COLO829 (cell line): ENCODE data around the gene SDR39U1.
A peak's percentile ranks its signal among the peaks of the same experiment; 100 is the strongest.
"Not testable (repeated sequence)": the region's sequence is repeated elsewhere in the genome, so short reads cannot be mapped to it uniquely, and the experiment has no call there.

ENCODE experiments used
- DNase-seq: peaks from one replicate; pipeline ENCODE4 v3.0.0; 2012; ENCODE audit warnings: low spot score

The SDR39U1 gene, protein sequence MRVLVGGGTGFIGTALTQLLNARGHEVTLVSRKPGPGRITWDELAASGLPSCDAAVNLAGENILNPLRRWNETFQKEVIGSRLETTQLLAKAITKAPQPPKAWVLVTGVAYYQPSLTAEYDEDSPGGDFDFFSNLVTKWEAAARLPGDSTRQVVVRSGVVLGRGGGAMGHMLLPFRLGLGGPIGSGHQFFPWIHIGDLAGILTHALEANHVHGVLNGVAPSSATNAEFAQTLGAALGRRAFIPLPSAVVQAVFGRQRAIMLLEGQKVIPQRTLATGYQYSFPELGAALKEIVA

DNA sequence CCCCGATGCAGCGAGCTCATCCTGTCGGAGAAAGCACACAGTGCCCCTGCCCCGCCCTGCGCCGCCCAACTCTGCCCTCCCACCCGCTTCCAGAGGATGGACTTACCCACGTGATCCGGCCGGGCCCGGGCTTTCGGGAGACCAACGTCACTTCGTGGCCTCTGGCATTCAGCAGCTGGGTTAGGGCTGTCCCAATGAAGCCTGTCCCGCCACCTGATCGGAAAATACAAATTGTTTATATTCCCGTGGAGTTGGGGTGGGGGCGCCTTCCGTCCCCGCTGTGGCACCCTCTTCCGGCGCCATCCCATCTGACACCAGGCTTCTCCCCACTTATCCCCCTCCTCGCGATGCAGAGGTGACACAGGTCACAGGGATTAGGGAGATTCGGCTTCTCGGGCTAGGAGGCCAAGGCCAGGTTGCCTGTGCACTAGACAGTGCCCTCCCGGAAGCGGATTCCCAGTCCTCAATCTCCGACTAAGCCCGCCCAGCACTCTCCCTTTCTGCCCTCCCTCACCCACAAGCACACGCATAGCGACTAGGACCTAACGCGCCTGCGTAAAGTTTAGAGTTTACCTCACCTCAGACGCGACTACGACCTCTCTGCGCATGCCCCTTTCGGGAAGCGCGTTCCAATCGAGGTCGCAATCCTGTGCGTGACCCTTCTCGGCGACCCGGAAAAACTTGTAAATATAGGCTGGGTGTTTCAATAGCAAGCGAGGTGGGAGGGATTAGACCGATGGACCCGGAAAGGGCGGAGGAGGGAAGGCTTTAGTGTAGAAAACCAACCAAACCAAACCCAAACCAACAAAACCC lies at the start of gene SDR39U1:
Gene SDR39U1, minus strand, starts transcription at position 537 of the 813 bp plus-strand sequence. Its CDS starts 7 bp downstream, at position 530.
- peak; percentile 100 for DNase-seq

DNA sequence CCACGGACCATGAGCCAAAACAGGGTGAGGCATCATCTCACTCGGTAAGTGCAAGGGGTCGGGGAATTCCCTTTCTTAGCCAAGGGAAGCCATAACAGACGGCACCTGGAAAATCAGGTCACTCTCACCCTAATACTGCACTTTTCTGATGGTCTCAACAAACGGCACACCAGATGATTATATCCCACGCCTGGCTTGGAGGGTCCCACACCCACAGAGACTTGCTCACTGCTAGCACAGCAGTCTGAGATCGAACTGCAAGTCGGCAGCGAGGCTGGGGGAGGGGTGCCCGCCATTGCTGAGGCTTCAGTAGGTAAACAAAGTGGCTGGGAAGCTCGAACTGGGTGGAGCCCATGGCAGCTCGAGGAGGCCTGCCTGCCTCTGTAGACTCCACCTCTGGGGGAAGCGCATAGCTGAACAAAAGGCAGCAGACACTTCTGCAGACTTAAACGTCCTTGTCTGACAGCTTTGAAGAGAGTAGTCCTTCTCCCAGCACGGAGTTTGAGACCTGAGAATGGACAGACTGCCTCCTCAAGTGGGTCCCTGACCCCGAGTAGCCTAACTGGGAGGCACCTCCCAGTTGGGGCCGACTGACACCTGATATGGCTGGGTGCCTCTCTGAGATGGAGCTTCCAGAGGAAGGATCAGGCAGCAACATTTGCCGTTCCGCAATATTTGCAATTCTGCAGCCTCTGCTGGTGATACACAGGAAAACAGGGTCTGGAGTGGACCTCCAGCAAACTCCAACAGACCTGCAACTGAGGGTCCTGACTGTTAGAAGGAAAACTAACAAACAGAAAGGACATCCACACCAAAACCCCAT lies 49.2 kb upstream of the SDR39U1 start:
- DNase-seq: not testable (repeated sequence)

DNA sequence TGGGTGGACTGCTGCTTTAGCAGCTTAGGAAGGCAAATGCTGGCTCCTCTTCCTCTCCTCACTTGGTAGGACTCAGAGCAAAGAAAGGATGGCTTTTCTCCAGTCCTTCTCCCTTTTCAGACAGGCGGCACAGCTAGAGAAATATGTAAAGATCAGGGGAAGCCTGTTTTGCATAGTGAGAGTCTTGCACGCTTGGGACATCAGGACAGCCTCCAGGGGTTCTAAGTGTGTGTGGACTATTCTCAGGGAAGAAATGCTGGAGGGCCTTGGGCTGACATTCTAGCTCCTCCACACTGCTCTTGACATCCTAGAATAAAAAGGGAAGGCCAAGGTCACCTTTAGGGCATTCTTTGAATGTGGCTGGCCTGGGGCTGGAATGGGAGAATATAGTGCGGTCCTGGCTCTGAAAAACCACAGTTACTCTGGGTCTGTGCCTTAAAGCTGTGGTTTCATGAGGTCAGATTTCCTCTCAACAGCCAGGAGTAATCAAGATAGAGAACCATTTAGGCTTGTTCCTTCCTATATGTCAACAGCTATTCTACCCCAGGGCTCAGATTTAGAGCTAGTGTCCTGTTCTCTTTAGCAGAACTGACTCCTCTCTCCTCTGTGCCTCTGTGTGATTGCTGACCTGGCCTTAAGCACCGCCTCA lies 41.2 kb upstream of the SDR39U1 start:
- DNase-seq: peak; percentile 18

DNA sequence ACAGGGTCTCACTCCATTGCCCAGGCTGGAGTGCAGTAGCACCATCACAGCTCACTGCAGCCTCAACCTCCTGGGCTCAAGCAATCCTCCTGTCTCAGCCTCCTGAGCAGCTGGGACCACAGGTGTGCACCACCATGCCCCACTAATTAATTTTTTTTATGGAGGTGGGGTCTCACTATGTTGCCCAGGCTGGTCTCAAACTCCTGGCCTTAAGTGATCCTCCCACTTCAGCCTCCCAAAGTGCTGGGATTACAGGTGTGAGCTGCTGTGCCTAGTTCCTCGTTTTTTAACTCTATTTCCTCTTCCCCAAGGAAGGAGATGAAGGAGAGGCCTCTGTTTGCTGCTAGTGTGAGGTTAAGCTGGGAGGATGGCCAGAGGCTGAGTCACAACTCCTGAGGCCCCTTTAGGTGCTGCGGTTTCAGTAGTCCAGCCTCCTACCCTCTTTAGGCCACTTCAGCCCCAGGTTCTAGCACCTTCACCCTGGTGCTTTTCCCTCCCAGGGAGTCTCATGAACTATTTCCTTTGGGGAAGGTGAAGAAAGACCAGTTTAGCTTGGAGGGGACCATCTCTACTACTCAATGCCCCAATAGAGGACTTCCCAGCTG lies 40.2 kb upstream of the SDR39U1 start:
- DNase-seq: not testable (repeated sequence)

DNA sequence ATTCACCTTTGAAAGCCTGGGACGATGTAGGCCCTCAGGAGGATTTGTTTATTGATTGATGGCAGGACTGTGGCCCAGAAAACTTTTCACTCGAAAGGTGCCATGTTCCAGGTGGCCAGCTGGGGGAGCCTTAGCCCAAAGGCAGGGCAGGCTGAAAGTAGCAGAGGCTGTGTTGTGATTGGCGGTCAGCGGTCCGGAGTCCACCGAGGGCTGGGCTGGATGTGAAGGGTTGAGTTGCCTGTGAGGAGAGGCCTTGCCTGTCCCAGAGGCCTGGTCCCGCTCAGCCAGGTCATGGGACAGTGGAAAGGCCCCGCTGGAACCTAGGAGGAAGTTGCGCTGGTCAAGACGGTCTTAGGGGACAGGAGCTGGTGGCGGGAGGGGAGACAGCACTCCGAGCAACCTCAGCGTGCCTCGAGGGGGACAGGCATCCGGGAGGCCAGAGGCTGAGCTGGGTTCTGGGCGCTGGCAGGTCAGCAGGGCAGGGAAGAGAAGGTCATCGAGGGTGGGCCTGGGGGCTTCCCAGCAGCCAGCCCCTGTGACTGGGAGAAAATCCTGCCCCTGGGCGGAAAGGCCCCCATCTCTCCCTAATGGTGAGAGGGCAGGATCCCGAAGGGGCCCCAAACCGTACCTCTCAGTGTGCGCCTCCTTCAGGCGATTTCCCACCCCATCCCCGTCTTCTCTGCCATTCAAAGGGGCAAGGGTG lies 39.2 kb upstream of the SDR39U1 start:
- peak; percentile 89 for DNase-seq

DNA sequence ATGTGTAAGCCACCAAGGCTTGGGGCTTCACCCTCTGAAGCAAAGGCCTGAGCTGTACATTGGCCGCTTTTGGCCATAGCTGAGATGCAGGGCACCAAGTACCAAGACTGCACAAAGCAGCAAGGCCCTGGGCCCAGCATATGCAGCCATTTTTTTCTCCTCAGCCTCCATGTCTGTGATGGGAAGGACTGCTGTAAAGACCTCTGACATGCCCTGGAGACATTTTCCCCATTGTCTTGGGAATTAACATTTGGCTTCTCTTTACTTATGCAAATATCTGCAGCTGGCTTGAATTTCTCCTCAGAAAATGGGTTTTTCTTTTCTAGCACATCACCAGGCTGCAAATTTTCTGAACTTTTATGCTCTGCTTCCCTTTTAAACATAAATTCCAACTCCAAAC lies 37.4 kb upstream of the SDR39U1 start:
- DNase-seq: not testable (repeated sequence)

DNA sequence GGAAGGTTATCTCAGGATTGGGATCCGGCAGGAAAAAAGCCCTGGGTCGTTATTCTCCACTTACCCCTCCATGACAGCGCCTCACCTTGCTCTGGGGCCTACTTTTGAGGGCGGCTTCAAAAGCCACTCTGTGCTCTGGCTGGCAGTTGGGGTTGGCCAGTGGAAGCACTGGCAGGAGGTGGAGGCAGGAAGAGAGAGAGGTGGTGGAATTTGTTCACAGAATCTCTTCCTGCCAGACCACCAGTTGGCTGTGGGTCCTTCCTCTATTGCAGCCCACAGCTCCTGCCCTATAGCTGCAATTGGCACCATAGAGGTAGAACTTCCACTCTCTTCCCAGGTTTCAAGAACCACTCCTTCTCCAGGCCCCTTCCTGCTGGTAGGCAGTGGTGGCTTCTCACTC lies 32.7 kb upstream of the SDR39U1 start:
- no peak for DNase-seq

DNA sequence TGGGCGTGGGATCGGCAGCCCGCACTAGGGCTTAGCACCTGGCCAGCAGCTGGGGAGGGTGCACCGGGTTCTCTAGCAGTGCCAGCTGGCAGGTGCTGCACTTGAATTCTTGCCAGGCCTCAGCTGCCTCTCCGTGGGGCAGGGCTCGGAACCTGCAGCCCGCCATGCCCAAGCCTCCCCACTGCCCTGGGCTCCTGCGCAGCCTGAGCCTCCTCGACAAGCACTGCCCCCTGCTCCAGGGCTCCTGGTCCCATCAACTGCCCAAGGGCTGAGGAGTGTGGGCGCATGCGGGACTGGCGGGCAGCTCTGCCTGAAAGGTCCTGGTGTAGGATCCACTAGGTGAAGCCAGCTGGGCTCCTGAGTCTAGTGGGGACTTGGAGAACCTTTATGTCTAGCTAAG lies 30.6 kb upstream of the SDR39U1 start:
- no peak for DNase-seq

- not testable (repeated sequence) for DNase-seq
Observed at GRCh38 chr14:24470450-24470849, 27.9 kb upstream of the SDR39U1 start.

DNA sequence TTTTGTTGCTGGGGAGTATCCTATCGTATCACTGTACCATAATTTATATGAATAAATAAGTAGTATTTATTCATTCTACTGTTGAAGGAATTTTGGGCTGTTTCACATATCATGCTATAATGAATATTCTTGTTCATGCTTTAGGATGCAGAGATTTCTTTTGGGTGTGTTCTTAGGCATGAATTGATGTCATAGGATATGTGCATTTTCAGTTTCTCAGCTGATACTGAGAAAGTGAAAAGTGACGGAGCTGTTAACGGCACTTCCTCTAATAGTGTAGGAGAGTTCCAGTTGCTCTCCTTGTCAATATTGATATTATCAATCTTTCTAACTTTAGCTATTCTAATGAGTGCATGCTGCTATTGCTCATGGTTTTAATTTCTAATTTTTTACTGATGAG lies 23.2 kb upstream of the SDR39U1 start:
- DNase-seq: no peak

DNA sequence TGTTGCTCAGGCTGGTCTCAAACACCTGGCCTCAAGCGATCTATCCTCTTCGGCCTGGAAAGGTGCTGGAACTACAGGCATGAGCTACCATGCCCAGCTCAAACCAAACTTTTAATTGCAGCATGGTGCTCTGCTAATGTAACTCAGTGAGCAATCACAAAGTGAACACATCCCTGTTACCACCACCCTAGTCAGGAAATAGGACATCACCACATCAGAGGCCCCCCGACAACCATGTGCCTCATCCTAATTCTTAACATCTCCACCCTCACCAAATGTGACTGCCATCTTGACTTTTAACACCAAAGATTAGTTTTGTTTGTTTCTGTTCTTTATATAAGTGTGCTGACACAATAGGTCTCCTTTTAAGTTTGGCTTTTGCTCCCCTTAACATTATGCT lies 22.8 kb upstream of the SDR39U1 start:
- no peak for DNase-seq

- no peak for DNase-seq
Observed at GRCh38 chr14:24463884-24464785, 21.6 kb upstream of the SDR39U1 start.

DNA sequence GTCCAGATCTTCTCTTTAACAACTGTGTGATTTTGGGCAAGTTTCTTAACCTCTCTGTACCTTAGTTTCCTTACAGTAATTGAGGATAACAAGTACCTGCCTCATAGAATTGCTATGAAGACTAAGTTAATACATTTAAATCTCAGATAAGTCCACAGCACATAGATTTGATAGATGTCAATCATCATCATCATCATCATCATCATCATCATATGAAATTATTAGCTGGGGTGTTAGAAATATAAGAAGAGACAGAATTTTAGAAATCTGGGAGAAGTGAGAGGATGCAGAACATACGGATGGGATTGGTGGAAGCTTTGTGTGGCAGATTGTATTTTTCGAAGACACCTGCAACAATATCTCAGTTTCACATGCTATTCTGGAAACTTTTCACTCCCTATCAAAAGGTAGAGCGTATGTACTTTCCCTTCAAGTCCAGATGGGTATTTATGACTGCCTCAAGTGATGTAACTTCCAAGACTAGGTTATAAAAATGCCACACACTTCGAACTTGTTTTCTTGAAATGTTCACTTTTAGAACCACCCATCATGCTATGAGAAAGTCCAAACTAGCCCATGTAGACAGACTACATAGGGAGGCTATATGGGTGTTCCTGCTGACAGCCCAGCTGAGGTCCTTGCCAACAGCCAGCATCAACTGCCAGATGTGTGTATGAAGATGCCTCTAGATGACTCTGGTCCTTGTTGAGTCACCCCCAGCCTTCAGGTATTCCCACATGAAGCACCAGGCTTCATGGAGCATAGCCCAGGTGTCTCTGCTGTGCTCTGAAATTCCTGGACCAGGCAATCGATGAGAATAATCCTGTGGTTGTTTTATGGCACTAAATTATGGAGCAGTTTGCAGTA lies 20.7 kb upstream of the SDR39U1 start:
- no peak for DNase-seq

GRCh38 chr14:24461336-24461735 lies 18.8 kb upstream of the SDR39U1 start:
- DNase-seq: no peak

- DNase-seq: no peak
Observed at GRCh38 chr14:24459331-24459730, 16.8 kb upstream of the SDR39U1 start.

- no peak for DNase-seq
Observed at GRCh38 chr14:24458736-24459135, 16.2 kb upstream of the SDR39U1 start.

GRCh38 chr14:24456980-24457379 lies 14.4 kb upstream of the SDR39U1 start:
- no peak for DNase-seq

GRCh38 chr14:24450828-24451227 lies 8.3 kb upstream of the SDR39U1 start:
- not testable (repeated sequence) for DNase-seq
